Loucy (cell line): ENCODE results near the gene CHDH.

Experiments used
- H2AFZ ChIP-seq: fragments of 200-600 bp; sonication (generic); 2 replicates; pipeline ENCODE4 v1.6.0; 2016; ENCODE audit warnings: antibody characterized with exemption, mild to moderate bottlenecking, low read length, moderate library complexity
- H3F3A ChIP-seq: fragments of 200-600 bp; 2 replicates; pipeline ENCODE4 v1.6.0; 2016; ENCODE audit warnings: antibody characterized with exemption, low read depth, mild to moderate bottlenecking
- H3K27me3 ChIP-seq: fragments of 200-600 bp; sonication (generic); 2 replicates; pipeline ENCODE4 v1.6.1; 2014; ENCODE audit warnings: low read length, mild to moderate bottlenecking; ENCODE audit not compliant: insufficient read depth, poor library complexity, severe bottlenecking
- H3K36me3 ChIP-seq: fragments of 200-600 bp; sonication (generic); 2 replicates; pipeline ENCODE4 v1.6.1; 2016; ENCODE audit warnings: low read length; ENCODE audit not compliant: insufficient read depth
- H3K4me1 ChIP-seq: fragments of 200-600 bp; sonication (generic); 2 replicates; pipeline ENCODE4 v1.5.1; 2014; ENCODE audit warnings: low read length, mild to moderate bottlenecking; ENCODE audit not compliant: insufficient read depth, poor library complexity, severe bottlenecking
- H3K4me2 ChIP-seq: fragments of 200-600 bp; sonication (generic); 2 replicates; pipeline ENCODE4 v1.6.0; 2014; ENCODE audit warnings: antibody characterized with exemption, low read length, low read depth, mild to moderate bottlenecking; ENCODE audit not compliant: poor library complexity, severe bottlenecking
- H3K4me3 ChIP-seq: fragments of 200-600 bp; sonication (generic); 2 replicates; pipeline ENCODE4 v1.5.1; 2014; ENCODE audit warnings: low read length, mild to moderate bottlenecking, mixed read lengths; ENCODE audit not compliant: poor library complexity, severe bottlenecking
- H3K79me2 ChIP-seq: fragments of 200-600 bp; sonication (generic); 2 replicates; pipeline ENCODE4 v1.6.1; 2014; ENCODE audit warnings: low read length; ENCODE audit not compliant: insufficient read depth
- H3K9ac ChIP-seq: fragments of 200-600 bp; sonication (generic); 2 replicates; pipeline ENCODE4 v1.6.0; 2014; ENCODE audit warnings: mild to moderate bottlenecking, low read depth, low read length, moderate library complexity; ENCODE audit not compliant: poor library complexity, severe bottlenecking
- H3K9me2 ChIP-seq: fragments of 200-600 bp; sonication (generic); replicated peaks from 2 replicates; pipeline ENCODE4 v1.6.1; 2016; ENCODE audit warnings: low read depth, low read length, mixed read lengths
- H3K9me3 ChIP-seq: fragments of 200-600 bp; sonication (generic); 2 replicates; pipeline ENCODE4 v1.6.1; 2014; ENCODE audit warnings: mild to moderate bottlenecking, antibody characterized with exemption, low read length, low read depth; ENCODE audit not compliant: insufficient read depth
- H4K20me1 ChIP-seq: fragments of 200-600 bp; sonication (generic); 2 replicates; pipeline ENCODE4 v1.6.0; 2014; ENCODE audit warnings: antibody characterized with exemption, low read length, mild to moderate bottlenecking; ENCODE audit not compliant: insufficient read depth, poor library complexity, severe bottlenecking
- CTCF ChIP-seq: fragments of 200-600 bp; sonication (generic); conservative IDR thresholded peaks from 2 replicates; pipeline ENCODE4 v1.5.1; 2014; ENCODE audit warnings: mild to moderate bottlenecking, antibody characterized with exemption, low read length
- EZH2phosphoT487 ChIP-seq: fragments of 200-600 bp; IDR thresholded peaks from 2 replicates; pipeline ENCODE4 v1.6.1; 2018; ENCODE audit warnings: antibody characterized with exemption, mild to moderate bottlenecking, moderate library complexity, borderline replicate concordance

Gene CHDH

GRCh38 chr3:53819163-53819868 lies 26.9 kb downstream of the CHDH start:
- H2AFZ ChIP-seq, result no peak overlapping the region
- H3K9me2 ChIP-seq, result no peaks in the 10 kb centered on the region
- H3F3A ChIP-seq, result no peaks in the 10 kb centered on the region
- H3K9ac ChIP-seq, result no peak overlapping the region
- no peaks in the 10 kb centered on the region for H3K9me3 ChIP-seq
- H3K36me3 ChIP-seq, result no peaks in the 10 kb centered on the region
- no peaks in the 10 kb centered on the region for H4K20me1 ChIP-seq
- H3K79me2 ChIP-seq, result no peaks in the 10 kb centered on the region
- H3K4me1 ChIP-seq, result no peaks in the 10 kb centered on the region
- no peak overlapping the region for H3K4me2 ChIP-seq
- no peak for TF ChIP-seq CTCF
- TF ChIP-seq EZH2phosphoT487, result no peak
- H3K27me3 ChIP-seq, result no peaks in the 10 kb centered on the region
- no peak overlapping the region for H3K4me3 ChIP-seq

GRCh38 chr3:53818221-53819162 lies 27.7 kb downstream of the CHDH start:
- no peak overlapping the region for H3K4me2 ChIP-seq
- TF ChIP-seq CTCF (no peak), EZH2phosphoT487 (no peak)
- H2AFZ ChIP-seq, result no peak overlapping the region

GRCh38 chr3:53817809-53818208 lies 28.4 kb downstream of the CHDH start:
- Histone ChIP-seq H3K9me2 (no peaks in the 10 kb centered on the region), H3F3A (no peaks in the 10 kb centered on the region), H2AFZ (no peak overlapping the region), H3K4me3 (no peak overlapping the region), H3K4me2 (no peak overlapping the region), H3K9me3 (no peaks in the 10 kb centered on the region), H3K79me2 (no peaks in the 10 kb centered on the region), H3K27me3 (no peaks in the 10 kb centered on the region), H3K36me3 (no peaks in the 10 kb centered on the region), H4K20me1 (no peaks in the 10 kb centered on the region), H3K9ac (no peak overlapping the region), H3K4me1 (no peaks in the 10 kb centered on the region)
- TF ChIP-seq CTCF (no peak), EZH2phosphoT487 (no peak)

More at GRCh38 chr3:53818221-53819162, 27.7 kb downstream of the CHDH start:
- Histone ChIP-seq H3K9me2 (no peaks in the 10 kb centered on the region), H4K20me1 (no peaks in the 10 kb centered on the region), H3K79me2 (no peaks in the 10 kb centered on the region), H3K9me3 (no peaks in the 10 kb centered on the region), H3K4me3 (no peak overlapping the region), H3K36me3 (no peaks in the 10 kb centered on the region), H3K9ac (no peak overlapping the region), H3K4me1 (no peaks in the 10 kb centered on the region), H3F3A (no peaks in the 10 kb centered on the region), H3K27me3 (no peaks in the 10 kb centered on the region)
